HG03103 (cell line): ENCODE measurements around the gene ATP8A2.
"Not testable (repeated sequence)": the region's sequence is repeated elsewhere in the genome, so short reads cannot be mapped to it uniquely, and the experiment has no call there.

Experiments used
- ATAC-seq: cut with Tn5 transposase; IDR thresholded peaks from one replicate; pipeline ENCODE4 v1.9.1; 2021; ENCODE audit warnings: low read depth; ENCODE audit not compliant: unreplicated experiment

ATP8A2 gene

GRCh38 chr13:25932365-25932764, 560.6 kb downstream of the ATP8A2 start:
- ATAC-seq: no peak

GRCh38 chr13:25933520-25933919, 561.7 kb downstream of the ATP8A2 start:
- no peak for ATAC-seq

- ATAC-seq: no peak
Measured at GRCh38 chr13:25934127-25934526, 562.4 kb downstream of the ATP8A2 start.

GRCh38 chr13:25939961-25940687, 568.4 kb downstream of the ATP8A2 start:
- no peak for ATAC-seq

- no peak for ATAC-seq
Measured at GRCh38 chr13:25943081-25943480, 571.3 kb downstream of the ATP8A2 start.

GRCh38 chr13:25943658-25944057, 571.9 kb downstream of the ATP8A2 start:
- no peak for ATAC-seq

GRCh38 chr13:25945596-25945995, 573.8 kb downstream of the ATP8A2 start:
- ATAC-seq: no peak

- ATAC-seq: no peak
Measured at GRCh38 chr13:25946321-25946720, 574.5 kb downstream of the ATP8A2 start.

GRCh38 chr13:25948910-25949309, 577.1 kb downstream of the ATP8A2 start:
- no peak for ATAC-seq

- no peak for ATAC-seq
Measured at GRCh38 chr13:25951831-25952230, 580.1 kb downstream of the ATP8A2 start.

- not testable (repeated sequence) for ATAC-seq
Measured at GRCh38 chr13:25954080-25954479, 582.3 kb downstream of the ATP8A2 start.

GRCh38 chr13:25954943-25955342, 583.2 kb downstream of the ATP8A2 start:
- not testable (repeated sequence) for ATAC-seq

- no peak for ATAC-seq
Measured at GRCh38 chr13:25958986-25959385, 587.2 kb downstream of the ATP8A2 start.

- ATAC-seq: no peak
Measured at GRCh38 chr13:25961294-25961693, 589.5 kb downstream of the ATP8A2 start.

GRCh38 chr13:25963674-25964073, 591.9 kb downstream of the ATP8A2 start:
- ATAC-seq: no peak

- no peak for ATAC-seq
Measured at GRCh38 chr13:25965596-25965995, 593.8 kb downstream of the ATP8A2 start.

GRCh38 chr13:25966086-25966485, 594.3 kb downstream of the ATP8A2 start:
- ATAC-seq: no peak

GRCh38 chr13:25967144-25967543, 595.4 kb downstream of the ATP8A2 start:
- no peak for ATAC-seq

GRCh38 chr13:25971047-25971446, 599.3 kb downstream of the ATP8A2 start:
- no peak for ATAC-seq

- ATAC-seq: no peak
Measured at GRCh38 chr13:25971459-25972145, 599.8 kb downstream of the ATP8A2 start.

- ATAC-seq: no peak
Measured at GRCh38 chr13:25973085-25973484, 601.3 kb downstream of the ATP8A2 start.

- ATAC-seq: no peak
Measured at GRCh38 chr13:25973576-25973975, 601.8 kb downstream of the ATP8A2 start.
